SK-N-SH treated with all-trans-retinoic acid at 6 μM for 48 hours (cell line): Measurements from ENCODE around the gene KLHL29.

ENCODE experiments used
- ATAC-seq: fragments of 200-7000 bp; cut with Tn5 transposase; 3 replicates; pipeline ENCODE4 v1.9.1; 2020; ENCODE audit warnings: mild to moderate bottlenecking, moderate library complexity
- ARNTL ChIP-seq: fragments of 450-650 bp; formaldehyde crosslinking; IDR thresholded peaks from 2 replicates; pipeline ENCODE4 v1.5.0; 2020; ENCODE audit warnings: low read depth, mild to moderate bottlenecking, moderate library complexity, borderline replicate concordance
- CREB5 ChIP-seq: fragments of 250-450 bp; sonication (Bioruptor Pico); IDR thresholded peaks from 2 replicates; pipeline ENCODE4 v1.5.1; 2020; ENCODE audit warnings: low read depth, mild to moderate bottlenecking, moderate library complexity
- CSDC2 ChIP-seq: fragments of 250-450 bp; sonication (Bioruptor Pico); IDR thresholded peaks from 2 replicates; pipeline ENCODE4 v1.5.0; 2020; ENCODE audit warnings: mild to moderate bottlenecking, moderate library complexity
- CSRNP3 ChIP-seq: fragments of 250-450 bp; sonication (Bioruptor Pico); IDR thresholded peaks from 2 replicates; pipeline ENCODE4 v1.5.1; 2021; ENCODE audit warnings: mild to moderate bottlenecking, moderate library complexity
- ESRRG ChIP-seq: fragments of 250-450 bp; sonication (Bioruptor Pico); IDR thresholded peaks from 2 replicates; pipeline ENCODE4 v1.6.1; 2021; ENCODE audit warnings: mild to moderate bottlenecking
- GLIS3 ChIP-seq: fragments of 250-450 bp; sonication (Bioruptor Pico); IDR thresholded peaks from 2 replicates; pipeline ENCODE4 v1.5.0; 2020; ENCODE audit warnings: mild to moderate bottlenecking, moderate library complexity
- ISL1 ChIP-seq: fragments of 250-450 bp; sonication (Bioruptor Pico); IDR thresholded peaks from 2 replicates; pipeline ENCODE4 v2.1.2; 2022; ENCODE audit warnings: mild to moderate bottlenecking, moderate library complexity
- OSR1 ChIP-seq: fragments of 250-450 bp; sonication (Bioruptor Pico); IDR thresholded peaks from 2 replicates; pipeline ENCODE4 v1.8.0; 2022; ENCODE audit warnings: moderate library complexity, mild to moderate bottlenecking, inconsistent platforms
- PATZ1 ChIP-seq: fragments of 250-450 bp; sonication (Bioruptor Pico); IDR thresholded peaks from 2 replicates; pipeline ENCODE4 v1.8.0; 2020; ENCODE audit warnings: mild to moderate bottlenecking, moderate library complexity, borderline replicate concordance
- POU6F1 ChIP-seq: fragments of 250-450 bp; sonication (Bioruptor Pico); IDR thresholded peaks from 2 replicates; pipeline ENCODE4 v1.8.0; 2021; ENCODE audit warnings: low read depth, mild to moderate bottlenecking, moderate library complexity, borderline replicate concordance
- PPARA ChIP-seq: fragments of 250-450 bp; sonication (Bioruptor Pico); IDR thresholded peaks from 2 replicates; pipeline ENCODE4 v1.5.0; 2020; ENCODE audit warnings: mild to moderate bottlenecking, borderline replicate concordance
- RARB ChIP-seq: fragments of 250-450 bp; sonication (Bioruptor Pico); IDR thresholded peaks from 2 replicates; pipeline ENCODE4 v1.8.0; 2021; ENCODE audit warnings: mild to moderate bottlenecking, moderate library complexity
- SNAI2 ChIP-seq: fragments of 250-450 bp; sonication (Bioruptor Pico); IDR thresholded peaks from 2 replicates; pipeline ENCODE4 v1.5.0; 2020; ENCODE audit warnings: mild to moderate bottlenecking, moderate library complexity
- TCF4 ChIP-seq: fragments of 250-450 bp; sonication (Bioruptor Pico); IDR thresholded peaks from 2 replicates; pipeline ENCODE4 v1.8.0; 2021; ENCODE audit warnings: mild to moderate bottlenecking, moderate library complexity, borderline replicate concordance
- TOX ChIP-seq: fragments of 250-450 bp; sonication (Bioruptor Pico); IDR thresholded peaks from 2 replicates; pipeline ENCODE4 v1.8.0; 2021; ENCODE audit warnings: mild to moderate bottlenecking, moderate library complexity, borderline replicate concordance
- TSHZ2 ChIP-seq: fragments of 250-450 bp; sonication (Bioruptor Pico); IDR thresholded peaks from 2 replicates; pipeline ENCODE4 v1.5.0; 2020; ENCODE audit warnings: mild to moderate bottlenecking, moderate library complexity
- ZC3H10 ChIP-seq: fragments of 250-450 bp; sonication (Bioruptor Pico); IDR thresholded peaks from 2 replicates; pipeline ENCODE4 v1.5.1; 2021; ENCODE audit warnings: mild to moderate bottlenecking, moderate library complexity
- ZFP3 ChIP-seq: fragments of 250-450 bp; sonication (Bioruptor Pico); IDR thresholded peaks from 2 replicates; pipeline ENCODE4 v1.5.0; 2020; ENCODE audit warnings: mild to moderate bottlenecking, moderate library complexity
- ZFP30 ChIP-seq: fragments of 450-650 bp; formaldehyde crosslinking; IDR thresholded peaks from 2 replicates; pipeline ENCODE4 v1.5.0; 2022; ENCODE audit warnings: mild to moderate bottlenecking, moderate library complexity
- ZNF565 ChIP-seq: fragments of 450-650 bp; formaldehyde crosslinking; conservative IDR thresholded peaks from 2 replicates; pipeline ENCODE4 v1.5.0; 2020; ENCODE audit warnings: low read depth, mild to moderate bottlenecking, moderate library complexity
- ZNF70 ChIP-seq: fragments of 450-650 bp; formaldehyde crosslinking; IDR thresholded peaks from 2 replicates; pipeline ENCODE4 v1.5.0; 2020; ENCODE audit warnings: mild to moderate bottlenecking, moderate library complexity
- ZNF8 ChIP-seq: fragments of 450-650 bp; formaldehyde crosslinking; IDR thresholded peaks from 2 replicates; pipeline ENCODE4 v1.5.0; 2020; ENCODE audit warnings: mild to moderate bottlenecking, moderate library complexity

KLHL29 gene

GRCh38 chr2:23666980-23667357 is 282.0 kb downstream of the KLHL29 start:
- ATAC-seq: no peak
- TF ChIP-seq ZNF70: no peak
- no peak for TF ChIP-seq TCF4 (CRISPR knock-in tag)
- TF ChIP-seq POU6F1 (CRISPR knock-in tag): no peak
- TF ChIP-seq ZC3H10 (CRISPR knock-in tag): no peak
- TF ChIP-seq RARB (CRISPR knock-in tag): no peak
- no peak for TF ChIP-seq OSR1
- TF ChIP-seq PATZ1 (CRISPR knock-in tag): no peak
- no peak for TF ChIP-seq CSDC2
- no peak for TF ChIP-seq ARNTL (CRISPR knock-in tag)
- TF ChIP-seq TSHZ2 (CRISPR knock-in tag): no peak
- TF ChIP-seq, all 23 proteins: peak for 0

GRCh38 chr2:23668756-23669304 is 283.9 kb downstream of the KLHL29 start:
- no peak for ATAC-seq
- TF ChIP-seq ZNF565 (no peak), TCF4 (CRISPR knock-in tag) (no peak)

- peak; percentile 60 for ATAC-seq
- TF ChIP-seq ZNF565 (0 out of 2 replicates have a peak, but pooled peaks have one; percentile 55), ZNF70 (no peak), TSHZ2 (CRISPR knock-in tag) (peak; percentile 91), OSR1 (no peak), CSRNP3 (no peak), ARNTL (CRISPR knock-in tag) (no peak), CREB5 (CRISPR knock-in tag) (no peak), TCF4 (CRISPR knock-in tag) (peak; percentile 85), ESRRG (CRISPR knock-in tag) (no peak), ZC3H10 (CRISPR knock-in tag) (no peak), ZFP30 (CRISPR knock-in tag) (no peak), ZNF8 (no peak), SNAI2 (CRISPR knock-in tag) (peak; percentile 52; the same call in 1 of the 2 replicates), ISL1 (no peak; the same call in 1 of the 2 replicates), PATZ1 (CRISPR knock-in tag) (no peak), RARB (CRISPR knock-in tag) (no peak), PPARA (CRISPR knock-in tag) (no peak), TOX (CRISPR knock-in tag) (no peak), GLIS3 (CRISPR knock-in tag) (no peak), ZFP3 (CRISPR knock-in tag) (peak; percentile 51; the same call in 1 of the 2 replicates)
Observed at GRCh38 chr2:23669413-23670244, 284.6 kb downstream of the KLHL29 start.
